ENCODE measurements around the gene DUSP15. TPM values are rescaled to one million over a fixed set of nuclear protein-coding genes. Genes with fewer than 3 reads are reported as not detected.

The DUSP15 gene
- total RNA-seq, 2 experiments from 2014 or later, result not detected

DNA sequence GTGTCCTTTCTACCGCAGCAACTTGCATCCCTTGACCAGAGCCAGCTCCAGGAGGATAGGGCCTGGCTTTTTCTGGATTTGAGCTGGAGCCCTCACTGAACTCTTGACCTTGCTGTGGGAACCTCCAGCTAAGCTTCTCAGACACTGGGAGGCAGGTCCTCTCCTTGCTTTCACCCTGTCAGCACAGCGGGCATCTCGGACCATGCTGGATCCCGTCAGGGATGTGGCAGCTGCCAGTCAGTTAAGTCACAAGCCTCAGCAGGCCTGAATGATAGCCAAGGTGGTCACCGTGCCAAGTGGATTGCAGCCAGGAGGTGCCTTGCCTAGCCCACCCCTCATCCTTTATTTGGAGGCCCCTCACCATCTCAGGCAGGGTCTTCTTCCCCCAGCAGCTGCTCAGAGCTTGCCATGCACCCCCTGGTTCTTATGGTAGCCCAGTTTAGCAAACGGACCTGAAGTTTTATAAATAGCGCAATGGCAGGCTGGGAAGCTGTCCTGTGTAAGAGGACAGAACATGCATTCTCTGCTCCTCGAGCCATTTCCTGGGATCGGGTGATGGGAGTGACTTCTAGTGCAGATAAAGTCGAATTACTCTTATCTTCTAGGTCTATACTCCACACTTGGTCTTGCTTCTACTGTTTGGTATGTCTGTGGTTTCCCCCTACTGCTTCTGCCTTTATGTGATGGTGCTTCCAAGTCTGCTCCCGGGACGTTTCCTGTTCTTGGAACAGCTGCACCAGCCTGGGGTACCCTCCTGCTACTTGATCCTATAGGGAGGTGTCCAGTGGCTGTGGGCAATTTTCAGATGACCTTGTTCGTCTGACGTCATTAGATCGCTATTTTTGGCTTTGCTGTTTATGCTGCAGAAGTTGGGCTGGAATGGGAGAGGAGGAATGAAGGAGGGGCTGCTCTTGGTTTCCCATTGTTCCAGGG is 58.3 kb downstream of the DUSP15 start:
- CTCF ChIA-PET, result no interaction called here
- POLR2A ChIA-PET, result no interaction called here
- H3K4me3 Mint-ChIP-seq, result no peak overlapping the region

DNA sequence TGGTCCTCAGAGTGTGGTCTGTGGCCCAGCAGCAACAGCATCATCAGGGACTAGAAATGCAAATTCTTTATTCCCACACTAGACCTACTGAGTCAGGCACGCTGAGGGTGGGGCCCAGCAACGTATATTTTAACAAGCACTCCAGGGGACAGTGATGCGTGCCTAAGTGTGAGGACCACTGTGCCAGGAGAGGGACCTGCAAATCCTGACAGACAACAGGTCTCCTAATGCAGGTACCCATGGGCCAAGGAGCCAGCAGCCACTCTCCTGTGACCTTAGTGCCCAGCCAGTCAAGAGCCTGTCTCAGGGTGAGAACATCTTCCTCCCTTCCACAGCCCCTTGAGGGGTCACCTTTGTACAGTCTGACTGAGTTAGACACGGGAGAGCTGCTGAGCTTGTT is 59.1 kb downstream of the DUSP15 start:
- no peaks in the 10 kb centered on the region for H3K27me3 Mint-ChIP-seq

More for the DNA sequence above, 58.3 kb downstream of the DUSP15 start:
- TF ChIP-seq, protein P1, sequence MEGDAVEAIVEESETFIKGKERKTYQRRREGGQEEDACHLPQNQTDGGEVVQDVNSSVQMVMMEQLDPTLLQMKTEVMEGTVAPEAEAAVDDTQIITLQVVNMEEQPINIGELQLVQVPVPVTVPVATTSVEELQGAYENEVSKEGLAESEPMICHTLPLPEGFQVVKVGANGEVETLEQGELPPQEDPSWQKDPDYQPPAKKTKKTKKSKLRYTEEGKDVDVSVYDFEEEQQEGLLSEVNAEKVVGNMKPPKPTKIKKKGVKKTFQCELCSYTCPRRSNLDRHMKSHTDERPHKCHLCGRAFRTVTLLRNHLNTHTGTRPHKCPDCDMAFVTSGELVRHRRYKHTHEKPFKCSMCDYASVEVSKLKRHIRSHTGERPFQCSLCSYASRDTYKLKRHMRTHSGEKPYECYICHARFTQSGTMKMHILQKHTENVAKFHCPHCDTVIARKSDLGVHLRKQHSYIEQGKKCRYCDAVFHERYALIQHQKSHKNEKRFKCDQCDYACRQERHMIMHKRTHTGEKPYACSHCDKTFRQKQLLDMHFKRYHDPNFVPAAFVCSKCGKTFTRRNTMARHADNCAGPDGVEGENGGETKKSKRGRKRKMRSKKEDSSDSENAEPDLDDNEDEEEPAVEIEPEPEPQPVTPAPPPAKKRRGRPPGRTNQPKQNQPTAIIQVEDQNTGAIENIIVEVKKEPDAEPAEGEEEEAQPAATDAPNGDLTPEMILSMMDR (IDR thresholded peaks at IDR 0.05), result no peak
- DNase-seq (no peak), ATAC-seq (ENCODE audit: poor library complexity) (no peak)
- intact Hi-C loops (cut with DNase I, micrococcal nuclease), result no loop called here
- no peaks in the 10 kb centered on the region for H3K4me1 Mint-ChIP-seq (ENCODE audit: low read depth)
- Histone ChIP-seq H3K36me3 (ENCODE audit: insufficient read depth, low read length) (no peaks in the 10 kb centered on the region), H3K27ac (ENCODE audit: low read depth in 1 of 2, low read length in 2 of 2) (no peak overlapping the region), H3K27me3 (ENCODE audit: control insufficient read depth in 1 of 2, insufficient read depth in 2 of 2, low read length in 2 of 2) (no peaks in the 10 kb centered on the region), H3K9me3 (ENCODE audit: control insufficient read depth in 1 of 2, insufficient read depth in 1 of 2, low read length in 2 of 2) (no peaks in the 10 kb centered on the region), H3K4me3 (ENCODE audit: low read length) (no peak overlapping the region), H3K4me1 (ENCODE audit: insufficient read depth, low read length) (no peaks in the 10 kb centered on the region)
- H3K36me3 Mint-ChIP-seq (ENCODE audit: low read depth), result no peaks in the 10 kb centered on the region
- no peaks in the 10 kb centered on the region for H3K9me3 Mint-ChIP-seq
- H3K27me3 Mint-ChIP-seq, result no peaks in the 10 kb centered on the region
- H3K27ac Mint-ChIP-seq, result no peak overlapping the region

More for the DNA sequence above, 59.1 kb downstream of the DUSP15 start:
- ATAC-seq (ENCODE audit: poor library complexity), result no peak
- no peaks in the 10 kb centered on the region for H3K4me1 ChIP-seq (ENCODE audit: insufficient read depth, low read length)
- no peaks in the 10 kb centered on the region for H3K27me3 ChIP-seq (ENCODE audit: control insufficient read depth in 1 of 2, insufficient read depth in 2 of 2, low read length in 2 of 2)
- TF ChIP-seq, protein P1 (IDR thresholded peaks at IDR 0.05), result no peak
- no peaks in the 10 kb centered on the region for H3K9me3 ChIP-seq (ENCODE audit: control insufficient read depth in 1 of 2, insufficient read depth in 1 of 2, low read length in 2 of 2)
- intact Hi-C loops (cut with DNase I, micrococcal nuclease), result no loop called here
- Mint-ChIP-seq H3K36me3 (ENCODE audit: low read depth) (no peaks in the 10 kb centered on the region), H3K4me3 (no peak overlapping the region), H3K27ac (no peak overlapping the region), H3K4me1 (ENCODE audit: low read depth) (peaks cover under 1% of the 10 kb centered on the region), H3K9me3 (no peaks in the 10 kb centered on the region)
- H3K4me3 ChIP-seq (ENCODE audit: low read length), result no peak overlapping the region
- ChIA-PET CTCF (no interaction called here), POLR2A (no interaction called here)
- DNase-seq, result no peak
- H3K27ac ChIP-seq (ENCODE audit: low read depth in 1 of 2, low read length in 2 of 2), result no peak overlapping the region
- no peaks in the 10 kb centered on the region for H3K36me3 ChIP-seq (ENCODE audit: insufficient read depth, low read length)

Other genes starting within 250 kb of the DUSP15 start
- not detected for gene COX4I2, start 232.6 kb downstream of the DUSP15 start, total RNA-seq
- gene BCL2L1, start 147.7 kb downstream of the DUSP15 start, total RNA-seq, result 10 to 100 TPM; 11.8 to 11.9 TPM
- under 1 TPM; 0.85 to 0.89 TPM for gene TPX2, start 131.2 kb downstream of the DUSP15 start, total RNA-seq
- not detected for gene MYLK2, start 51.2 kb downstream of the DUSP15 start, total RNA-seq
- gene FOXS1, start 24.9 kb downstream of the DUSP15 start, total RNA-seq, result not detected
- not detected for gene TTLL9, start 107 bp upstream of the DUSP15 start, total RNA-seq
- gene PDRG1, start 81.5 kb upstream of the DUSP15 start, total RNA-seq, result 1 to 10 TPM; 6.5 to 7.1 TPM
- gene XKR7, start 97.6 kb upstream of the DUSP15 start, total RNA-seq, result not detected
- not detected for gene CCM2L, start 139.9 kb upstream of the DUSP15 start, total RNA-seq
- gene HCK, start 181.7 kb upstream of the DUSP15 start, total RNA-seq, result 1 to 10 TPM in 1 of 2 experiments, under 1 TPM in 1; 0.67 to 1.0 TPM
- 10 to 100 TPM; 22.4 to 24.5 TPM for gene TM9SF4, start 239.2 kb upstream of the DUSP15 start, total RNA-seq

Data from CD4-positive, alpha-beta T cell (primary cell).